HepG2 (cell line): Measurements from ENCODE around the gene THOC5. TPM values are rescaled to one million over a fixed set of nuclear protein-coding genes. Genes with fewer than 3 reads are reported as not detected.

Experiments
- ATAC-seq: fragments of 200-7000 bp; cut with Tn5 transposase; 3 replicates; pipeline ENCODE4 v1.9.1; 2020; ENCODE audit warnings: mild to moderate bottlenecking, moderate library complexity
- BruUV-seq: library from RNA; stranded (reverse); fragments of 400-500 nt; replicated peaks from 2 replicates; lab custom pipeline; 2021; lab: Mats Ljungman, UMichigan
- CTCF ChIA-PET: fragments of 300-600 bp; formaldehyde crosslinking; extraction: SDS; loops from one replicate; lab custom pipeline; 2021; ENCODE audit warnings: low total read pairs, inconsistent platforms, low intra/inter-chr PET ratio; lab: Yijun Ruan, JAX
- POLR2A ChIA-PET: fragments of 350-600 bp; sonication (Branson Sonifier 250); formaldehyde crosslinking; loops from one replicate; lab custom pipeline; 2020; ENCODE audit warnings: antibody characterized with exemption, inconsistent platforms; lab: Yijun Ruan, JAX
- DNase-seq: peaks from one replicate; pipeline ENCODE4 v3.0.0-alpha.2; 2015; ENCODE audit warnings: low spot score
- FAIRE-seq: peaks from 3 replicates; lab custom pipeline; 2011; peaks lifted over from hg19 to GRCh38; lab: Jason Lieb, UNC
- H2AFZ ChIP-seq: one replicate; pipeline ENCODE4 v1.6.1; 2011; ENCODE audit warnings: low read length, inconsistent platforms
- H3K27ac ChIP-seq: fragments of 300-600 bp; 3 replicates; pipeline ENCODE4 v1.8.0; 2011; ENCODE audit warnings: mixed run types, mild to moderate bottlenecking, mixed read lengths, low read length, inconsistent platforms; ENCODE audit not compliant: insufficient read depth; ENCODE audit errors: extremely low read length
- H3K27me3 ChIP-seq, 2 experiments: fragments of 200-600 bp in 1 of 2; 2 replicates in 1 of 2; 3 replicates in 1 of 2; pipeline versions ENCODE4 v1.6.0 to v1.8.0; 2011; ENCODE audit warnings: low read length in 2 of 2, mild to moderate bottlenecking in 2 of 2, moderate library complexity in 2 of 2, inconsistent platforms in 1 of 2; ENCODE audit not compliant: insufficient read depth in 2 of 2, control insufficient read depth in 1 of 2
- H3K36me3 ChIP-seq, 2 experiments: fragments of 200-600 bp in 1 of 2; replicated peaks in 1 of 2; 2 replicates in 1 of 2; 3 replicates in 1 of 2; pipeline versions ENCODE4 v1.5.1 to v1.8.0; 2011; ENCODE audit warnings: low read length in 2 of 2, inconsistent platforms in 1 of 2; ENCODE audit not compliant: insufficient read depth in 2 of 2, control insufficient read depth in 1 of 2
- H3K4me1 ChIP-seq: 2 replicates; pipeline ENCODE4 v1.5.1; 2012; ENCODE audit warnings: low read length, inconsistent platforms; ENCODE audit not compliant: insufficient read depth
- H3K4me2 ChIP-seq: 2 replicates; pipeline ENCODE4 v1.6.0; 2011; ENCODE audit warnings: low read depth, low read length, inconsistent platforms
- H3K4me3 ChIP-seq, 3 experiments: fragments of 200-600 bp in 1 of 3; sonication (generic), shearing (Covaris generic) in 1 of 3; replicated peaks in 1 of 3; 2 replicates each; pipeline ENCODE4 v1.5.1; 2011 to 2016; ENCODE audit warnings: low read length in 3 of 3, inconsistent platforms in 2 of 3, low read depth in 2 of 3, mild to moderate bottlenecking in 2 of 3, control low read depth in 1 of 3, mixed read lengths in 1 of 3; ENCODE audit not compliant: insufficient read depth in 1 of 3
- H3K79me2 ChIP-seq: one replicate; pipeline ENCODE4 v1.6.1; 2011; ENCODE audit warnings: low read length, inconsistent platforms; ENCODE audit not compliant: insufficient read depth
- H3K9ac ChIP-seq: 2 replicates; pipeline ENCODE4 v1.6.0; 2011; ENCODE audit warnings: mild to moderate bottlenecking, low read depth, low read length, inconsistent platforms; ENCODE audit not compliant: insufficient read depth
- H3K9me3 ChIP-seq: 2 replicates; pipeline ENCODE4 v1.5.1; 2012; ENCODE audit warnings: mild to moderate bottlenecking, low read length
- H4K20me1 ChIP-seq: 2 replicates; pipeline ENCODE4 v1.6.0; 2011; ENCODE audit warnings: inconsistent platforms, mild to moderate bottlenecking, low read length, moderate library complexity; ENCODE audit not compliant: insufficient read depth
- ATF3 ChIP-seq: sonication (generic); formaldehyde crosslinking; IDR thresholded peaks from 2 replicates; pipeline ENCODE4 v1.4.0; 2020; ENCODE audit warnings: missing genetic modification reagents
- HIVEP1 ChIP-seq: sonication (generic); formaldehyde crosslinking; IDR thresholded peaks from 2 replicates; pipeline ENCODE4 v1.4.0; 2020; ENCODE audit warnings: mild to moderate bottlenecking, missing genetic modification reagents
- KAT8 ChIP-seq: IDR thresholded peaks from 2 replicates; pipeline ENCODE4 v1.6.1; 2016; ENCODE audit warnings: missing genetic modification reagents, missing compliant biosample characterization
- NFE2L2 ChIP-seq: fragments of 150-350 bp; IDR thresholded peaks from 2 replicates; pipeline ENCODE4 v1.6.1; 2014; ENCODE audit warnings: low read length
- NR1H2 ChIP-seq: sonication (generic); formaldehyde crosslinking; IDR thresholded peaks from 2 replicates; pipeline ENCODE4 v1.8.1; 2022; ENCODE audit warnings: low read depth, missing genetic modification reagents, borderline replicate concordance
- ZBTB39 ChIP-seq: sonication (generic); formaldehyde crosslinking; IDR thresholded peaks from 2 replicates; pipeline ENCODE4 v1.5.0; 2020; ENCODE audit warnings: missing genetic modification reagents
- ZFAT ChIP-seq: sonication (generic); formaldehyde crosslinking; conservative IDR thresholded peaks from 2 replicates; pipeline ENCODE4 v1.8.1; 2023; ENCODE audit warnings: missing genetic modification reagents, inconsistent platforms
- ZNF17 ChIP-seq: sonication (generic); formaldehyde crosslinking; IDR thresholded peaks from 2 replicates; pipeline ENCODE4 v1.5.0; 2020; ENCODE audit warnings: mild to moderate bottlenecking, missing genetic modification reagents
- ZNF607 ChIP-seq: sonication (generic); formaldehyde crosslinking; IDR thresholded peaks from 2 replicates; pipeline ENCODE4 v1.5.1; 2020; ENCODE audit warnings: missing genetic modification reagents, mild to moderate bottlenecking, borderline replicate concordance
- ZSCAN21 ChIP-seq: sonication (generic); formaldehyde crosslinking; IDR thresholded peaks from 2 replicates; pipeline ENCODE4 v1.8.0; 2022; ENCODE audit warnings: mild to moderate bottlenecking, missing genetic modification reagents, moderate library complexity, borderline replicate concordance
- WGBS: methylation state at CpG from one replicate; pipeline ENCODE4 v1.1.6; 2017; ENCODE audit warnings: low lambda C conversion rate; 5-methylcytosine and 5-hydroxymethylcytosine counted together
- in situ Hi-C: cut with HindIII; loops from 2 replicates; pipeline ENCODE4 v1.10.0; 2017; ENCODE audit warnings: low pct_unique_long_range_greater_than_20kb; ENCODE audit not compliant: extremely low pct_ligation_motif_present
- intact Hi-C: fragments of 100-400 bp; cut with micrococcal nuclease; formaldehyde crosslinking; loops from one replicate; pipeline ENCODE4 v1.10.0; 2022; ENCODE audit not compliant: unreplicated experiment
- polyA plus RNA-seq, 8 experiments: library from polyadenylated mRNA; depleted of rRNA in 3 of 8; stranded (reverse) in 7 of 8; unstranded in 1 of 8; fragments of >200 nt; fragmentation: Illumina TruSeq in 4 of 8; extraction: Trizol in 4 of 8; gene quantifications; 2 replicates each; pipeline versions ENCODE4 v1.2.1 to v1.2.3, GENCODE V29; 2011 to 2016; ENCODE audit warnings: low read depth in 4 of 8, missing spikeins in 1 of 8, mixed read lengths in 1 of 8; ENCODE audit not compliant: insufficient read depth in 1 of 8
- total RNA-seq, 5 experiments: library from RNA; depleted of rRNA; stranded (reverse); fragments of >200 nt; fragmentation: Illumina TruSeq; extraction: Trizol; gene quantifications; 2 replicates each; pipeline ENCODE4 v1.2.3, GENCODE V29; 2016; ENCODE audit warnings: low read depth in 1 of 5
- TF ChIP-seq, protein P1 (sequence below): sonication (generic); formaldehyde crosslinking; IDR thresholded peaks from 2 replicates; pipeline ENCODE4 v1.4.0; 2020; ENCODE audit warnings: low read depth, missing genetic modification reagents

THOC5 gene
- total and polyA plus RNA-seq, 2 of the 13 experiments (the other 11 are each of a cell fraction or from before 2014, with no cell fraction given) = 45.8 to 46.7 TPM

DNA sequence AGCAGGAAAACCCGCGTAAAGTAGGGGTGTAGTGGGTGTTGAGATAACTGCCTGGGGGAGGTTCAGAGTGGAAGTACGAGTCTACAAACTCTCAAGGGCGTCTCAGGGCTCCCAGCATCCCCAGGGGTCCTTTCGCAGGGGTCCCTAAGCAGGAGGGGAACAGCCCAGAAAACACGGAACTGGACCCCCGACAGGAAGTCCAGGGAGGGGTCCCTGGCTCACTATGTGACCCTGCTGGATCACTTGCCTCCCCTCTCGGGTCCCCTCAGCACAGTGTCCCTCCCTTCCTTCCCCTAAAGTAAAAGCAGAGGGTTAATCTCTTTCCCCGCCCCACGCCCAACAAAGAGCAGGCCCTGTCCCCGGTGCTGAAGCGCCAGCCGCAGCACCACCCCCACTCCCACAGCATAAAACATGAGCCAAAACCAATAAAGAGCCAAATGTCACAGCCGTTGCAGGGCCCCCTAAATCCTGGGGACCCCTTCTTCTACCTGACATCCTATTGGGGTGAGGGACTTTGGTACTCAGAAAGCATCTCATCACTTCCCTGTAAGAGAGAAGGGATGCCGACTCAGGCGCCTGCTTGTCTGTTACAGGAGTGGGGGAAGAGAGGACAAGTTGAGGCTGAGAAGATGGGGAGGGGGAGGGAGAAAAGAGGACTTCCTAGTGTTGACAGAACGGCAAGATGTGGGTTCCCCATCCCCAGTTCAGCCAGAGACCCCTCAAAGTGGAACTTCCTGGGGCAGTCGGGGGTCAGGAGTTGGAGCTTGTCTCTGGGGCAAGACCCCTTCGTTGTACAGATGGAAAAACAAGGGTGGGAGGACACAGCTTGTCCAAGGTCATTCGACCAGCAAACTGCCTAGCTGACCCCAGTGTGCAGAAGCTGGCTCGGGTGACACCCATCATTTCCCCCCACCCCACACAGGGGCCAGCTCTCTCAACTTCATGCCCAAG is 75.0 kb downstream of the THOC5 start (continued):
- no peak for TF ChIP-seq ZBTB39 (CRISPR knock-in tag)

- 12% methylated on average over 4 of the region's 4 CpGs for whole genome bisulfite sequencing
- no TSS peak for BruUV-seq
- Histone ChIP-seq H3K27me3 (peaks cover 11 to 49% of the 10 kb centered on the region in 2 experiments), H3K27ac (no peak overlapping the region), H3K4me1 (peaks cover 19% of the 10 kb centered on the region), H4K20me1 (peaks cover 7% of the 10 kb centered on the region; the same call in 1 of the 2 replicates), H2AFZ (no peak overlapping the region), H3K4me2 (no peak overlapping the region), H3K4me3 (no peak overlapping the region), H3K9me3 (no peaks in the 10 kb centered on the region)
- ATAC-seq = no peak
- CTCF ChIA-PET = no interaction called here
- intact Hi-C loops = no loop called here
- no peak for TF ChIP-seq KAT8 (CRISPR knock-in tag)
- TF ChIP-seq NR1H2 (CRISPR knock-in tag) = no peak
- no peak for TF ChIP-seq ZFAT (CRISPR knock-in tag)
- TF ChIP-seq ATF3 = no peak
- no peak for TF ChIP-seq NFE2L2
- TF ChIP-seq HIVEP1 (CRISPR knock-in tag) = no peak
- no peak for TF ChIP-seq ZNF607 (CRISPR knock-in tag)
- TF ChIP-seq, protein P1, sequence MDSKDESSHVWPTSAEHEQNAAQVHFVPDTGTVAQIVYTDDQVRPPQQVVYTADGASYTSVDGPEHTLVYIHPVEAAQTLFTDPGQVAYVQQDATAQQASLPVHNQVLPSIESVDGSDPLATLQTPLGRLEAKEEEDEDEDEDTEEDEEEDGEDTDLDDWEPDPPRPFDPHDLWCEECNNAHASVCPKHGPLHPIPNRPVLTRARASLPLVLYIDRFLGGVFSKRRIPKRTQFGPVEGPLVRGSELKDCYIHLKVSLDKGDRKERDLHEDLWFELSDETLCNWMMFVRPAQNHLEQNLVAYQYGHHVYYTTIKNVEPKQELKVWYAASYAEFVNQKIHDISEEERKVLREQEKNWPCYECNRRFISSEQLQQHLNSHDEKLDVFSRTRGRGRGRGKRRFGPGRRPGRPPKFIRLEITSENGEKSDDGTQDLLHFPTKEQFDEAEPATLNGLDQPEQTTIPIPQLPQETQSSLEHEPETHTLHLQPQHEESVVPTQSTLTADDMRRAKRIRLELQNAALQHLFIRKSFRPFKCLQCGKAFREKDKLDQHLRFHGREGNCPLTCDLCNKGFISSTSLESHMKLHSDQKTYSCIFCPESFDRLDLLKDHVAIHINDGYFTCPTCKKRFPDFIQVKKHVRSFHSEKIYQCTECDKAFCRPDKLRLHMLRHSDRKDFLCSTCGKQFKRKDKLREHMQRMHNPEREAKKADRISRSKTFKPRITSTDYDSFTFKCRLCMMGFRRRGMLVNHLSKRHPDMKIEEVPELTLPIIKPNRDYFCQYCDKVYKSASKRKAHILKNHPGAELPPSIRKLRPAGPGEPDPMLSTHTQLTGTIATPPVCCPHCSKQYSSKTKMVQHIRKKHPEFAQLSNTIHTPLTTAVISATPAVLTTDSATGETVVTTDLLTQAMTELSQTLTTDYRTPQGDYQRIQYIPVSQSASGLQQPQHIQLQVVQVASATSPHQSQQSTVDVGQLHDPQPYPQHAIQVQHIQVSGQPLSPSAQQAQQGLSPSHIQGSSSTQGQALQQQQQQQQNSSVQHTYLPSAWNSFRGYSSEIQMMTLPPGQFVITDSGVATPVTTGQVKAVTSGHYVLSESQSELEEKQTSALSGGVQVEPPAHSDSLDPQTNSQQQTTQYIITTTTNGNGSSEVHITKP (CRISPR knock-in tag) = no peak
- TF ChIP-seq ZNF17 (CRISPR knock-in tag) = no peak
- TF ChIP-seq ZSCAN21 (CRISPR knock-in tag) = no peak
- TF ChIP-seq, all 625 proteins: peak for 0
- H3K9ac ChIP-seq = no peak overlapping the region
- FAIRE-seq (no peak), DNase-seq (no peak)
- H3K79me2 ChIP-seq = no peaks in the 10 kb centered on the region
- no peaks in the 10 kb centered on the region for H3K36me3 ChIP-seq
- POLR2A ChIA-PET = no interaction called here
- in situ Hi-C loops = no loop called here
Measured at GRCh38 chr22:29477723-29478318, 75.7 kb downstream of the THOC5 start.
